Activated T-helper 1 cell treated with Interleukin-2 at 50 U/mL for 16 hours (primary cell): Measurements from ENCODE around the gene GHR.
"Not testable (repeated sequence)": the region's sequence is repeated elsewhere in the genome, so short reads cannot be mapped to it uniquely, and the experiment has no call there.

Experiments used
- DNase-seq: peaks from one replicate; pipeline ENCODE4 v3.0.0-alpha.2; 2020; ENCODE audit warnings: low read depth

Gene GHR

DNA sequence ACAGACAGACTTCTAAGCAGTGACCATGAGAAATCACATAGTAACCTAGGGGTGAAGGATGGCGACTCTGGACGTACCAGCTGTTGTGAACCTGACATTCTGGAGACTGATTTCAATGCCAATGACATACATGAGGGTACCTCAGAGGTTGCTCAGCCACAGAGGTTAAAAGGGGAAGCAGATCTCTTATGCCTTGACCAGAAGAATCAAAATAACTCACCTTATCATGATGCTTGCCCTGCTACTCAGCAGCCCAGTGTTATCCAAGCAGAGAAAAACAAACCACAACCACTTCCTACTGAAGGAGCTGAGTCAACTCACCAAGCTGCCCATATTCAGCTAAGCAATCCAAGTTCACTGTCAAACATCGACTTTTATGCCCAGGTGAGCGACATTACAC lies 295.4 kb downstream of the GHR start:
- DNase-seq, result peak; percentile 0

DNA sequence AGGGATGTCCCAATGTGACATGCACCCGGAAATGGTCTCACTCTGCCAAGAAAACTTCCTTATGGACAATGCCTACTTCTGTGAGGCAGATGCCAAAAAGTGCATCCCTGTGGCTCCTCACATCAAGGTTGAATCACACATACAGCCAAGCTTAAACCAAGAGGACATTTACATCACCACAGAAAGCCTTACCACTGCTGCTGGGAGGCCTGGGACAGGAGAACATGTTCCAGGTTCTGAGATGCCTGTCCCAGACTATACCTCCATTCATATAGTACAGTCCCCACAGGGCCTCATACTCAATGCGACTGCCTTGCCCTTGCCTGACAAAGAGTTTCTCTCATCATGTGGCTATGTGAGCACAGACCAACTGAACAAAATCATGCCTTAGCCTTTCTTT lies 295.8 kb downstream of the GHR start:
- no peak for DNase-seq

DNA sequence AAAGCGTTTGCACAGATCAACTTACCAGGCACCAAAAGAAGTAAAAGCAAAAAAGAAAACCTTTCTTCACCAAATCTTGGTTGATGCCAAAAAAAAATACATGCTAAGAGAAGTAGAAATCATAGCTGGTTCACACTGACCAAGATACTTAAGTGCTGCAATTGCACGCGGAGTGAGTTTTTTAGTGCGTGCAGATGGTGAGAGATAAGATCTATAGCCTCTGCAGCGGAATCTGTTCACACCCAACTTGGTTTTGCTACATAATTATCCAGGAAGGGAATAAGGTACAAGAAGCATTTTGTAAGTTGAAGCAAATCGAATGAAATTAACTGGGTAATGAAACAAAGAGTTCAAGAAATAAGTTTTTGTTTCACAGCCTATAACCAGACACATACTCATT lies 297.0 kb downstream of the GHR start:
- DNase-seq, result no peak

DNA sequence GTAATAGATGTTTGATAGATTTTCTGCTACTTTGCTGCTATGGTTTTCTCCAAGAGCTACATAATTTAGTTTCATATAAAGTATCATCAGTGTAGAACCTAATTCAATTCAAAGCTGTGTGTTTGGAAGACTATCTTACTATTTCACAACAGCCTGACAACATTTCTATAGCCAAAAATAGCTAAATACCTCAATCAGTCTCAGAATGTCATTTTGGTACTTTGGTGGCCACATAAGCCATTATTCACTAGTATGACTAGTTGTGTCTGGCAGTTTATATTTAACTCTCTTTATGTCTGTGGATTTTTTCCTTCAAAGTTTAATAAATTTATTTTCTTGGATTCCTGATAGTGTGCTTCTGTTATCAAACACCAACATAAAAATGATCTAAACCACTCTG lies 298.2 kb downstream of the GHR start:
- DNase-seq, result no peak

DNA sequence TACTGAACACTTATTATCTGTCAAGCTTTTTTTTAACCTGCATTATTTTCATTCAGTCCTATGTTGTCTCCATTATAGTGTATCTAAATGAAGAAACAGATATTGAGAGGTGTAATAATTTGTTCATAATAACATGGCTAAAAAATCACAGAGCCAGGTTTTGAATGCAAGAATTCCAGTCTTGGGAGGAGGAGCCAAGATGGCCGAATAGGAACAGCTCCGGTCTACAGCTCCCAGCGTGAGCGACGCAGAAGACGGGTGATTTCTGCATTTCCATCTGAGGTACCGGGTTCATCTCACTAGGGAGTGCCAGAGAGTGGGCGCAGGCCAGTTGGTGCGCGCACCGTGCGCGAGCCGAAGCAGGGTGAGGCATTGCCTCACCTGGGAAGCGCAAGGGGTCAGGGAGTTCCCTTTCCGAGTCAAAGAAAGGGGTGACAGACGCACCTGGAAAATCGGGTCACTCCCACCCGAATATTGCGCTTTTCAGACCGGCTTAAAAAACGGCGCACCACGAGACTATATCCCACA lies 311.4 kb downstream of the GHR start:
- not testable (repeated sequence) for DNase-seq

DNA sequence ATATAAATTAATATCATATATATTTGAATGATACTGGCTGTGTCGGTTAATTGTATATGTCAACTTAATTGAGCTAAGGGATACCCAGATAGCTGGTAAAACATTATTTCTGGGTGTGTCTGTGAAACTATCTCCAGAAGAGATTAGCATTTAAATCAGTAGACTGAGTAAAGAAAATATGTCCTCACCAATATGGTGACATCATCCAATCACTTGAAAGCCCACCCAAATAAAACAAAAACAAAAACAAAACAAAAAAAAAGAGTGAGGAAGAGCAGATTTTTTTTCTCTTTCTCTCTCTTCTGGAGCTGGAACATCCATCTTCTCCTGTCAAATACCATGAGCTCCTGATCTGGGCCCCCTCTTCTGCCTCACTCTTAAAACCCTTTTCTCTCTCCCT lies 317.7 kb downstream of the GHR start:
- no peak for DNase-seq

DNA sequence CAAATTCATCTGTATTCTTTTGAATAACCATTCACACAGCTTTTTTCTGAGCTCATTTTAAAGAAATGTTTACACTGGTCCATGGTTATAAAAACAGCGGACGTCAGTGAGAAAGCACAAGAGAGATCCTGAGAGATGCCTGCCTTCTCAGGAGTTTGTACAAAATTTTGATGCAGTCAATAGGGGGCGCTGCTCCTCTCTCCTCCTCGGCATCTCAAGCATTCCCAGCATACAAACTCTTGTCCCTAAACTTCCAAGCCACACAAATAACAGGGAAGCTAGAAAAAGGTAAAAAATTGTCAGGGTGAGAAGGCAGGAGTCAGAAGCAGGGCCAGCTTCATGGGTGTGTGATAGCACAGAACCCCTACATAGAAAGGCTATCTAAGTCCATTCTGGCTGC lies 322.2 kb downstream of the GHR start:
- no peak for DNase-seq

DNA sequence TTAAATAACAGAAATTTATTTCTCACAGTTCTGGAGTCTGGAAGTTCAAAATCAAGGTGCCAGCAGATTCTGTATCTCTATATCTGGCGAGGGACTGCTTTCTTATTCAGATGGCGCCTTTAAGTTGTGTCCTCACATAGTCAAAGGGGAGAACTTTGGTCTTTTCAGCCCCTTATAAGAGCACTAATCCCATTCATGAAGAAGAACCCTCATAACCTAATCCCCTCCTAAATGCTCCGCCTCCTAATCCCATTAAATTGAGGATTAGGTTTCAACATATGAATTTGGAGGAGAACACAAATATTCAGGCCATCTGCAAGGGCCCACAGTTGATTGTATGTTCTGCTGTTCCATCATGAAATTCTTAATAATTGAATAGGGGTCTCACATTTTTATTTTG lies 322.6 kb downstream of the GHR start:
- DNase-seq, result no peak

DNA sequence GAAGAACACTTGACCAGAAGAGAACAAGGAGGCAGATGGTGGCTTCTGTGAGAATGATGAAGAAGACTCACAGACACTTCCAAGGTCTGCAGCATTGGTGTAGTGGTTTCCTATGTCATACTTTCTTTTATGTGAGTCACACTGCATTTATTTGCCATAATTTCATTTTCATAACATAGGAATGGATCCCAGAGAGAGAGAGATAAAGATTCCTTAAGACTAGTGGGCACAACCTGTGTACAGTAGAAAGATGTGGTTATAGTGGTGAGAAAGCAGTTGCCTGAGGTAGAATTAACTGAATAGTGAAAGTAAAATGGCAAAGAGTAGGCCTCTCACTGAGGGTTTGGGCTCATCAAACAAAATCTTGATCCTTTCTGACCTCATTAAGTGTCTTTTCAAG lies 325.8 kb downstream of the GHR start:
- no peak for DNase-seq

DNA sequence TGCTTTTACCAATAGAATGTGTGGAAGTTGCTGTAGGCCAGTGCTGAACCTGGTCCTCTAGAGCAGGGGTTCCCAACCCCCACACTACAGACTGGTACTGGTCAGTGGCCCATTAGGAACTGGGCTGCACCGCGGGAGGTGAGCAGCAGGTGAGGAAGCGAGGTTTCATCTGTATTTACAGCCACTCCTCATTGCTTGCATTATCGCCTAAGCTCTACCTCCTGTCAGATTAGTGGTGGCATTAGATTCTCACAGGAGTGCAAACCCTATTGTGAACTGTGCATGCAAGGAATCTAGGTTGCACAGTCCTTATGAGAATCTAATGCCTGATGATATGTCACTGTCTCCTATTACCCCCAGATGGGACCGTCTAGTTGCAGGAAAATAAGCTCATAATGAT lies 327.3 kb downstream of the GHR start:
- DNase-seq, result no peak

DNA sequence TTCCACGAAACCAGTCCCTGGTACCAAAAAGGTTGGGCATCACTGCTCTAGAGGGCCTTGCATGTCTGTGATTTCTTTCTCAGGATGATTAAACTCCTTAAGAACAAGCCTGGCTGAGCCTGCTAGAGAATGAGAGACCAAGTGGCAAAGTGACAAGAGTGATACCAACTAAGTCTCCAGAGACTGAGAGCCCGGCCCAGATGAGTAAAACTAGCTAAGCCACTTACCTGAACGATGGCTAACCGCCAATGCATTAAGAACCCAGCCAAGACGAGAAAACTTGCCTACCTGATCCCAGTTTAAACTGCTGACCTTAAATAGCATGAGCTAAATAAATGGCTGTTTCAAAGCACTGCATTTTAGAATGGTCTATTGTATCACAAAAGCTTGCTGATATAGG lies 327.8 kb downstream of the GHR start:
- no peak for DNase-seq

DNA sequence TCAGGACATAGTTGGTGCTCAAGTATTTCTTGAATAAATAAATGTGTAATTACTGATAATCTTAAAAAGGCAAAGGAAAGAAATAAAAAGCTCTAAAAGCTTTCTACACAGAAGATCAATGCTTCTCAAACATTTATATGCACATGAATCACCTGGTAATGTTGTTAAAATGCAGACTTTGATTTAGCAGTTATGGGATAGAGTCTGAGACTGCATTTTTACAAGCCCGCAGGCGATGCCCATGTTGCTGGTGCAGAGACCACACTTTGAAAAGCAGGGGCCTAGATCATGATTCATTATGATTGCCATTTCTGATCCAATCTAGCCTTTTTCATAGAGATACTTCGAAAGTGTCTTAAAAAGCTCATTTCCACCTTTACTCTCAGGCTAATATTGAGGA lies 329.9 kb downstream of the GHR start:
- no peak for DNase-seq

DNA sequence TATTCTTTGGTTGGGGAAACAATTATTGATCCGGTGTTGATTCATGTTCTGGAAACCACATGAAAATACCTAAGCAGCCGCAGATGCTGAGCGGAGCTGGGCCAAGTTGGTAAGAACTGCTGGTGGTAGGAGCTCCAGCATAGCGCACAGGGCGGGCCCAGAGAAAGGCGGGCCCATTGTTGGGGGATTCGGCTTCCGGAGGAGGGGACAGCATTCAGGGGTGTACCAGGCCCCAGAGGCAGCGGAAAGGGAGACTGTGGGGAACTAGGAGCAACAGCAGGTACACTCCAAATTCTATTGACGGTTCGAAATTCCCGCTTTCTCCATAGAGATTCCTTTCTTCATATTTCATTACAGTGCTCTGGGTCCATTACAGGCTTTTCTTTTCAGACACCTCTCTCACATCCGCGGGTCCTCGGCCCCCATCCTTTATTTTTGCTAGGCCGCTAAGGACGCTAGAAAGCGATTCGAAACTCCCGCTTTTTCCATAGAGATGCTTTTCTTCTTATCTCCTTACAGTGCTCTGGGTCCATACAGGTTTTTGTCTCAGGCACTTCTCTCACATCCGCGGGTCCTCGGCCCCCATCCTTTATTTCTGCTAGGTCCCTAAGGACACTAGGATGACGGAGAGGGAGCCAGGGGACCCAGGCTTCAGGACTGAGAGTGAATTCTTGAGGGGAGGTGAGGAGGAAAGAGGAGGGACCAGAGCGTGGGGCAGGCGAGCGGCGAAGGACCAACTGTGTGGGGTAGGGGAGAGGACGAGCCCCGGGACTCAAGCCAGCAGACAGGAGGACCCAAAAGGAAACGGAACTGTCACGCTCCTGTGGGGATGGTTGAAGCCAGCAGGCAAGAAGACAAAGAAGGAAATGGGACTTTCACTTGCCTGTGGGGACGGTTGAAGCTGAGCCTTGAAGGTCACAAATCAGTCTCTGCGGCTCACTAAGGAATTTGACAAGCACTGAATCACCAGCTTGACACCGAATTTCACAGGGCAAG lies 333.7 kb downstream of the GHR start, which contains the start of gene CCDC152:
TSS of gene CCDC152 (plus strand) at position 213 of the 996 bp plus-strand sequence. CDS start 2,304 bp downstream, outside the sequence.
- DNase-seq, result peak; percentile 36

DNA sequence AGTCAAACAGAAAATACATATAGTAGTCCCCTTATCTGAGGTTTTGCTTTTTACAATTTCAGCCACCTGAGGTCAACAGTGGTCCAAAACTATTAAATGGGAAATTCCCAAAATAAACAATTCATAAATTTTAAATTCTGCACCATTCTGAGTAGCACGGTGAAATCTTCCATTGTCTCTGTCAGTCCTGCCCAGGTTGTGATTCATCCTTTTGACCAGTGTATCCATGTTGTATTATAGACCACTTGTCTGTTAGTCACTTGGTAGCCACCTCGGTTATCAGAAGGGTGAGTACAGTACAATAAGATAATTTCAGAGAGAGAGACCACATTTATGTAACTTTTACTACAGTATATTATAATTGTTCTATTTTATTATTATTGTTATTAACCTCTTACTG lies 336.2 kb downstream of the GHR start:
- DNase-seq, result no peak

DNA sequence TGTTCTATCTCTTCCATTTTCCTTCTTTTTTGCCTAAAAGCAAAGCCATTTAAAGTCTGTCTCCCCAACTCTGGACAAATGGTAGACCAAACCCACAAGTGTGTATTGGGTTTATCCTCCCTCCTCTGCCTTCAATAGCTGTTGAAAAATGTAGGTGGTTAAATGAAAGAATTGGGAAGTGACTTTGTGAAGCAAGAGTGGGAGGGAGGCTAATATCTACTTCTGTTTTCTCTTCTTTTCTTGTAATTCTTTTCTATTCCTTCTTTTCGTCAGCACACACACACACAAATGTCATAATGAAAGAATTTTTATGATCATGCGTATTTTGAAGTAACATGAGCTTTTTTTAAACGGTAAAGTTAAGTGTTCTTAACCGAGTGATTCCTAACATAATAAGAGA lies 337.2 kb downstream of the GHR start:
- DNase-seq, result no peak

DNA sequence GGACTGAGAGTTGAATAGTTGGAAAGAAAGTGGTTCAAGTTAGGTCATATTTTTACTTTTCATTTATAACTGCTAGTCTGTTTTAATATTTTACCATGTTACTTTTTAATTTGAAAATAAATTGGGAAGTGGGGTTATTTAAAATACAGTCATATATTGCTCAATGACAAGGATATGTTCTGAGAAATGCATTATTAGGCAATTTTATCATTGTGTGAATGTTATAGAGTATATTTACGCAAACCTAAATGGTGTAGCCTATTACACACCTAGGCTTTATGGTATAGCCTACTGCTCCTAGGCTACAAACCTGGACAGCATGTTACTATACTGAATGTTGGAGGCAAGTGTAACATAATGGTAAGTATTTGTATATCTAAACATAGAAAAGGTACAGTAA lies 338.6 kb downstream of the GHR start:
- no peak for DNase-seq

DNA sequence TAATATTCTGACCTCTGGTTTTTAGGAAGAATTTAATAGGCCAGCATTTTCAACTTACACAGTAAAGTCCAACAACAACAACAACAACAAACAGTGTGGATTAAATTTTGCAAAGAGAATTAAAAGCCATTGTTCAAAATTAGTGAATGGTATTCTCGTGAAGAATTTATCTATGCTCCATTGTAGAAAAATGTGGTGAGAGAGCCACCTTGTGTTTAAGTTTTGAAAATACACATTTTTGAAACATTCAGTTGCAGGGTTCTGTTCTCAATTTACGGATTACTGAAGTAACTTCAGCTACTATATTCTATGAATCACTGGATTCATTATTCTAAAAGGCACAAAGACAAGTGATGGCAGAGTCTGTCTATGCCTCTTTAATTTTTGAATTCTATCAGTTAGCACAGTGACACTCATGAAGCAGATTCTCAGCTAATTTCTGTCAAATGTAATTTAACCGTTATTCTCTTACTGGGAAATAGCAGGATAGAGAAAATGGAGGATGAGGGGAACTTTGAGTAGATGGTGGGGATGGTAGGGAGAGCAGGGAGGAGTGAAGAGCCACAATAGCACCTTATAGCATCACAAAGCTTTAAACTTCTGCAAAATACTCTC lies 344.4 kb downstream of the GHR start:
- no peak for DNase-seq

DNA sequence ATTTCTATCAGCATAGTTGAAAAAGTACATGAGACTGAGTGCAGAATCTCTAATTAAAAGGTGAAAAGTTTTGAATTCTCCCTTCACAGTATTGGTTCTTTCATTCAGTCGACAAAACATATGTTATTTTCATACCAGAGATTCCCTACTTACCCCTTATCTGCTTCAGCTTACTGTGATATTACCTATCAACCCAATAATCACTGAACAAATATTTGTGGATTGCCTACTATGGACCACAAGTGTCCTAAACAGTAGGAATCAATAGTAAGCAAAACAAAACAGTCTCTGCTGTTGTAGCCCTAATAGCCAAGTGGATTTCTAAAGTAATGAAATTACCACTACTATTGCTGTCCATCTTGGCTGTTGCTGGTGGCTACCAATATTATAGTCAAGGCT lies 344.9 kb downstream of the GHR start:
- DNase-seq, result no peak

DNA sequence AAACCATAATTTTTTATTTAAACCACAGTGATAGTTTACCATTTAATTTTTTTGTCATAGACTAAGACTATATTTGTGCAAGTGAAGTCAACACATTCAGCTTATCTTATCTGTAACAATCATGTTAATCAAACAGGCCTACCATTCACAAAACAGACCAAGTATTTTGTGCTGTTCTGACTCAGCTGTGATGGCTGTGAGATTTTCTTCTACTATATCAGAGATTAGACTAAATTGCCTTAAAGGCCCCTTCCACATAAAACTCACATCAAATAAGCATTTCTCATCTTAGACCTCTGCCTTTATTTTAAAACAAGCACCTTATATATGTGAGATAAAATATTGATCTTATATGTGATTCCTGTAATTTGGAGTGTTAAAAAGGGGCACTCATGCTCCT lies 346.8 kb downstream of the GHR start:
- no peak for DNase-seq
